K562 (cell line): ENCODE results near the gene BCAS3. TPM values are rescaled to one million over a fixed set of nuclear protein-coding genes. Genes with fewer than 3 reads are reported as not detected.
A peak's percentile ranks its signal among the peaks of the same experiment; 100 is the strongest.

Experiments used
- BRF1 ChIP-seq: IDR thresholded peaks from 3 replicates; pipeline ENCODE4 v1.6.1; 2011; ENCODE audit warnings: borderline replicate concordance, mild to moderate bottlenecking; ENCODE audit not compliant: insufficient read length; ENCODE audit errors: extremely low read depth
- DDX20 ChIP-seq: fragments of 450-650 bp; IDR thresholded peaks from 2 replicates; pipeline ENCODE4 v1.6.1; 2016; ENCODE audit warnings: missing genetic modification characterization, low read depth, mild to moderate bottlenecking, missing compliant biosample characterization, moderate library complexity
- DPF2 ChIP-seq: fragments of 450-650 bp; IDR thresholded peaks from 2 replicates; pipeline ENCODE4 v1.6.1; 2016
- ELF4 ChIP-seq: fragments of 450-650 bp; formaldehyde crosslinking; IDR thresholded peaks from 2 replicates; pipeline ENCODE4 v1.4.0; 2022; ENCODE audit warnings: missing genetic modification characterization
- FOXA1 ChIP-seq: fragments of 450-650 bp; IDR thresholded peaks from 2 replicates; pipeline ENCODE4 v1.6.1; 2016; ENCODE audit warnings: mild to moderate bottlenecking, borderline replicate concordance
- FOXA3 ChIP-seq, 2 experiments: fragments of 450-650 bp in 1 of 2; sonication (generic) in 1 of 2; formaldehyde crosslinking; IDR thresholded peaks in 1 of 2; conservative IDR thresholded peaks in 1 of 2; 2 replicates each; pipeline versions ENCODE4 v1.4.0 to v1.8.0; 2020 to 2022; ENCODE audit warnings: mild to moderate bottlenecking in 2 of 2, missing genetic modification reagents in 1 of 2
- MAFG ChIP-seq: fragments of 450-650 bp; conservative IDR thresholded peaks from 2 replicates; pipeline ENCODE4 v1.6.1; 2016; ENCODE audit warnings: missing genetic modification characterization, missing compliant biosample characterization
- NR2C1 ChIP-seq, 2 experiments: fragments of 450-650 bp; IDR thresholded peaks; 2 replicates each; pipeline ENCODE4 v1.6.1; 2017; ENCODE audit warnings: mild to moderate bottlenecking in 2 of 2, antibody characterized with exemption in 1 of 2, inconsistent platforms in 1 of 2, missing compliant biosample characterization in 1 of 2, missing genetic modification characterization in 1 of 2
- NR3C1 ChIP-seq: sonication (generic); formaldehyde crosslinking; IDR thresholded peaks from 2 replicates; pipeline ENCODE4 v1.8.1; 2022; ENCODE audit warnings: missing genetic modification reagents
- PHF21A ChIP-seq: fragments of 450-650 bp; IDR thresholded peaks from 2 replicates; pipeline ENCODE4 v1.6.1; 2017; ENCODE audit warnings: low read depth, borderline replicate concordance
- POLR2AphosphoS5 ChIP-seq: IDR thresholded peaks from 2 replicates; pipeline ENCODE4 v1.6.1; 2011; ENCODE audit warnings: mild to moderate bottlenecking, low read depth, low read length, moderate library complexity; ENCODE audit not compliant: control insufficient read depth, insufficient read depth
- SMARCA5 ChIP-seq: fragments of 450-650 bp; IDR thresholded peaks from 2 replicates; pipeline ENCODE4 v1.6.1; 2016
- ZNF197 ChIP-seq: fragments of 200-800 bp; sonication (Bioruptor generic); IDR thresholded peaks from 2 replicates; pipeline ENCODE4 v1.6.1; 2016; ENCODE audit warnings: low read depth, missing genetic modification characterization, missing compliant biosample characterization
- ZNF41 ChIP-seq: fragments of 250-450 bp; sonication (Bioruptor Pico); conservative IDR thresholded peaks from 2 replicates; pipeline ENCODE4 v1.4.0; 2020; ENCODE audit warnings: mild to moderate bottlenecking
- polyA plus RNA-seq, 8 experiments: library from polyadenylated mRNA; depleted of rRNA in 4 of 8; stranded (reverse) in 5 of 8; unstranded in 3 of 8; fragments of >200 nt; fragmentation: Nextera tagmentation in 2 of 8; fragmentation: Illumina TruSeq in 1 of 8; extraction: Ambion mirVana in 2 of 8; extraction: Trizol in 1 of 8; gene quantifications; 2 replicates each; pipeline versions ENCODE4 v1.2.1 to v1.2.3, GENCODE V29; 2011 to 2014; ENCODE audit warnings: inconsistent platforms in 1 of 8, missing spikeins in 1 of 8
- total RNA-seq, 7 experiments: library from RNA; depleted of rRNA in 6 of 7; stranded (reverse); fragments of >200 nt in 6 of 7; fragmentation: Illumina TruSeq in 2 of 7; extraction: Trizol in 2 of 7; gene quantifications; 2 replicates each; pipeline versions ENCODE4 v1.2.1 to v1.2.3, GENCODE V29; 2011 to 2021; ENCODE audit warnings: low replicate concordance in 1 of 7
- TF ChIP-seq, protein P1 (sequence below): IDR thresholded peaks from 2 replicates; pipeline ENCODE4 v1.6.1; 2016; ENCODE audit warnings: missing genetic modification characterization, missing compliant biosample characterization
- TF ChIP-seq, protein P2 (sequence below): fragments of 250-450 bp; sonication (Bioruptor Pico); IDR thresholded peaks from 2 replicates; pipeline ENCODE4 v1.8.0; 2021; ENCODE audit warnings: mild to moderate bottlenecking, moderate library complexity
- TF ChIP-seq, protein P3 (sequence below): fragments of 450-650 bp; formaldehyde crosslinking; IDR thresholded peaks from 2 replicates; pipeline ENCODE4 v1.4.0; 2022; ENCODE audit warnings: missing genetic modification characterization
- TF ChIP-seq, protein P4 (sequence below): fragments of 450-650 bp; IDR thresholded peaks from 2 replicates; pipeline ENCODE4 v1.6.1; 2016; ENCODE audit warnings: borderline replicate concordance

The BCAS3 gene
- total and polyA plus RNA-seq, 9 of the 15 experiments (the other 6 are each of a cell fraction or from before 2014, with no cell fraction given), result 1.9 to 5.5 (median 3.5) TPM

DNA sequence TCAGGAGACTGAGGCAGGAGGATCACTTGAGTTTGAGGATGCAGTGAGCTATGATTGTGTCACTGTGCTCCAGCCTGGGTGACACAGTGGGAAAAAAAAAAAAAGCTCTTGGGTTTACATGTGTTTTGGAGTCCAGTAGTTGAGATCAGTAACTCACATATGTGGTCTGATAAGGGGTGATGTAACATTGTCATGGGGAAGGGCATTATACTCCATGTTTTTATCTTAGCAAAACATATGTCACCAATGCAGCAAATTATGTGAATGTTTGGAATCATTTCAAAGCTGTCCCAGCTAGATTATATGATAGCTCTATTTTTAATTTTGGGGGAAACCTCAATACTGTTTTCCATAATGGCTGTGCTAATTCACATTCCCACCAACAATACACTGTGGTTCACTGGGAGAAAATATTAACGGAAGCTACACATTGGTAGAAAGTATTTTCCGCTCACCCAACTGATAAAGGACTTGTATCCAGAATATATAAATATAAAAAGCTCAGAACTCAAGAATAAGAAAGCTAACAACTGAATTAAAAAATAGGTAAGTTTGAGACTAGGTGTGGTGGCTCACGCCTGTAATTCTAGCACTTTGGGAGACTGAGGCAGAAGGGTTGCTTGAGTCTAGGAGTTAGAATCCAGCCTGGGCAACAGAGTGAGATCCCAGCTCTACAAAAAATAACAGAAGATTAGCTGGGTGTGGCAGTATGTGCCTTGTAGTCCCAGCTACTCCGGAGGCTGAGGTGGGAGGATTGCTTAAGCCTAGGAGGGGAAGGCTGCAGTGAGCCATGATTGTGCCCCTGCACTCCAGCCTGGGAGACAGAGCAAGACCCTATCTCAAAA is 497.9 kb downstream of the BCAS3 start (continued):
- peak; percentile 60 for TF ChIP-seq POLR2AphosphoS5
- TF ChIP-seq NR2C1 (IDR thresholded peaks at IDR 0.05), result no peak
- 0 out of 2 replicates have a peak, but pooled peaks have one; percentile 44 for TF ChIP-seq NR2C1 (tag; IDR thresholded peaks at IDR 0.05)
- TF ChIP-seq PHF21A, result no peak
- TF ChIP-seq BRF1, result no peak
- TF ChIP-seq ZNF197, result peak; percentile 94
- TF ChIP-seq MAFG (tag), result 0 out of 2 replicates have a peak, but pooled peaks have one; percentile 8
- TF ChIP-seq NR3C1 (CRISPR knock-in tag), result no peak
- TF ChIP-seq, protein P1, sequence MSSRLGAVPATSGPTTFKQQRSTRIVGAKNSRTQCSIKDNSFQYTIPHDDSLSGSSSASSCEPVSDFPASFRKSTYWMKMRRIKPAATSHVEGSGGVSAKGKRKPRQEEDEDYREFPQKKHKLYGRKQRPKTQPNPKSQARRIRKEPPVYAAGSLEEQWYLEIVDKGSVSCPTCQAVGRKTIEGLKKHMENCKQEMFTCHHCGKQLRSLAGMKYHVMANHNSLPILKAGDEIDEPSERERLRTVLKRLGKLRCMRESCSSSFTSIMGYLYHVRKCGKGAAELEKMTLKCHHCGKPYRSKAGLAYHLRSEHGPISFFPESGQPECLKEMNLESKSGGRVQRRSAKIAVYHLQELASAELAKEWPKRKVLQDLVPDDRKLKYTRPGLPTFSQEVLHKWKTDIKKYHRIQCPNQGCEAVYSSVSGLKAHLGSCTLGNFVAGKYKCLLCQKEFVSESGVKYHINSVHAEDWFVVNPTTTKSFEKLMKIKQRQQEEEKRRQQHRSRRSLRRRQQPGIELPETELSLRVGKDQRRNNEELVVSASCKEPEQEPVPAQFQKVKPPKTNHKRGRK (tag), result peak; percentile 33; the same call in 1 of the 2 replicates
- peak; percentile 97 for TF ChIP-seq DPF2
- TF ChIP-seq, protein P2, sequence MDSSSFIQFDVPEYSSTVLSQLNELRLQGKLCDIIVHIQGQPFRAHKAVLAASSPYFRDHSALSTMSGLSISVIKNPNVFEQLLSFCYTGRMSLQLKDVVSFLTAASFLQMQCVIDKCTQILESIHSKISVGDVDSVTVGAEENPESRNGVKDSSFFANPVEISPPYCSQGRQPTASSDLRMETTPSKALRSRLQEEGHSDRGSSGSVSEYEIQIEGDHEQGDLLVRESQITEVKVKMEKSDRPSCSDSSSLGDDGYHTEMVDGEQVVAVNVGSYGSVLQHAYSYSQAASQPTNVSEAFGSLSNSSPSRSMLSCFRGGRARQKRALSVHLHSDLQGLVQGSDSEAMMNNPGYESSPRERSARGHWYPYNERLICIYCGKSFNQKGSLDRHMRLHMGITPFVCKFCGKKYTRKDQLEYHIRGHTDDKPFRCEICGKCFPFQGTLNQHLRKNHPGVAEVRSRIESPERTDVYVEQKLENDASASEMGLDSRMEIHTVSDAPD (CRISPR knock-in tag), result no peak
- TF ChIP-seq ZNF41 (CRISPR knock-in tag), result 0 out of 2 replicates have a peak, but pooled peaks have one; percentile 35
- TF ChIP-seq SMARCA5, result no peak
- peak; percentile 95 for TF ChIP-seq ELF4 (CRISPR knock-in tag)
- TF ChIP-seq FOXA1, result no peak
- TF ChIP-seq, protein P3, sequence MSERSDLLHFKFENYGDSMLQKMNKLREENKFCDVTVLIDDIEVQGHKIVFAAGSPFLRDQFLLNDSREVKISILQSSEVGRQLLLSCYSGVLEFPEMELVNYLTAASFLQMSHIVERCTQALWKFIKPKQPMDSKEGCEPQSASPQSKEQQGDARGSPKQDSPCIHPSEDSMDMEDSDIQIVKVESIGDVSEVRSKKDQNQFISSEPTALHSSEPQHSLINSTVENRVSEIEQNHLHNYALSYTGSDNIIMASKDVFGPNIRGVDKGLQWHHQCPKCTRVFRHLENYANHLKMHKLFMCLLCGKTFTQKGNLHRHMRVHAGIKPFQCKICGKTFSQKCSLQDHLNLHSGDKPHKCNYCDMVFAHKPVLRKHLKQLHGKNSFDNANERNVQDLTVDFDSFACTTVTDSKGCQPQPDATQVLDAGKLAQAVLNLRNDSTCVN (CRISPR knock-in tag), result no peak
- TF ChIP-seq, protein P4, sequence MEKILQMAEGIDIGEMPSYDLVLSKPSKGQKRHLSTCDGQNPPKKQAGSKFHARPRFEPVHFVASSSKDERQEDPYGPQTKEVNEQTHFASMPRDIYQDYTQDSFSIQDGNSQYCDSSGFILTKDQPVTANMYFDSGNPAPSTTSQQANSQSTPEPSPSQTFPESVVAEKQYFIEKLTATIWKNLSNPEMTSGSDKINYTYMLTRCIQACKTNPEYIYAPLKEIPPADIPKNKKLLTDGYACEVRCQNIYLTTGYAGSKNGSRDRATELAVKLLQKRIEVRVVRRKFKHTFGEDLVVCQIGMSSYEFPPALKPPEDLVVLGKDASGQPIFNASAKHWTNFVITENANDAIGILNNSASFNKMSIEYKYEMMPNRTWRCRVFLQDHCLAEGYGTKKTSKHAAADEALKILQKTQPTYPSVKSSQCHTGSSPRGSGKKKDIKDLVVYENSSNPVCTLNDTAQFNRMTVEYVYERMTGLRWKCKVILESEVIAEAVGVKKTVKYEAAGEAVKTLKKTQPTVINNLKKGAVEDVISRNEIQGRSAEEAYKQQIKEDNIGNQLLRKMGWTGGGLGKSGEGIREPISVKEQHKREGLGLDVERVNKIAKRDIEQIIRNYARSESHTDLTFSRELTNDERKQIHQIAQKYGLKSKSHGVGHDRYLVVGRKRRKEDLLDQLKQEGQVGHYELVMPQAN, result no peak
- TF ChIP-seq DDX20 (tag), result no peak
- TF ChIP-seq FOXA3 (CRISPR knock-in tag; conservative IDR thresholded peaks at IDR 0.05 in 1 of 2, IDR thresholded peaks at IDR 0.05 in 1 of 2), result no peak; a peak in 1 of 4 replicates
